A204.1 (cell line): Measurements from ENCODE around the gene PTEN.
"Not testable (repeated sequence)": the region's sequence is repeated elsewhere in the genome, so short reads cannot be mapped to it uniquely, and the experiment has no call there.

ENCODE experiments used
- FAIRE-seq: peaks from 2 replicates; lab custom pipeline; 2012; peaks lifted over from hg19 to GRCh38; lab: Jason Lieb, UNC

The PTEN gene

GRCh38 chr10:87873656-87874055 is 10.2 kb downstream of the PTEN start:
- FAIRE-seq = peak; percentile 47

- peak; percentile 86 for FAIRE-seq
Measured at GRCh38 chr10:87875929-87876571, 12.6 kb downstream of the PTEN start.

- FAIRE-seq = peak; percentile 23
Measured at GRCh38 chr10:87878664-87879459, 15.4 kb downstream of the PTEN start.

- no peak for FAIRE-seq
Measured at GRCh38 chr10:87880336-87880735, 16.9 kb downstream of the PTEN start.

- not testable (repeated sequence) for FAIRE-seq
Measured at GRCh38 chr10:87881373-87882059, 18.1 kb downstream of the PTEN start.

GRCh38 chr10:87882555-87883294 is 19.3 kb downstream of the PTEN start:
- peak; percentile 60 for FAIRE-seq

- no peak for FAIRE-seq
Measured at GRCh38 chr10:87886635-87887034, 23.2 kb downstream of the PTEN start.

GRCh38 chr10:87887146-87887545 is 23.7 kb downstream of the PTEN start:
- no peak for FAIRE-seq

- no peak for FAIRE-seq
Measured at GRCh38 chr10:87887548-87888289, 24.3 kb downstream of the PTEN start.

- no peak for FAIRE-seq
Measured at GRCh38 chr10:87895430-87895829, 32.0 kb downstream of the PTEN start.

- FAIRE-seq = peak; percentile 29
Measured at GRCh38 chr10:87896216-87896615, 32.8 kb downstream of the PTEN start.

- FAIRE-seq = not testable (repeated sequence)
Measured at GRCh38 chr10:87897957-87898356, 34.5 kb downstream of the PTEN start.

- not testable (repeated sequence) for FAIRE-seq
Measured at GRCh38 chr10:87903396-87903795, 40.0 kb downstream of the PTEN start.

- no peak for FAIRE-seq
Measured at GRCh38 chr10:87913156-87913921, 49.9 kb downstream of the PTEN start.

- FAIRE-seq = no peak
Measured at GRCh38 chr10:87915406-87915805, 52.0 kb downstream of the PTEN start.

GRCh38 chr10:87915989-87916388 is 52.6 kb downstream of the PTEN start:
- no peak for FAIRE-seq

- no peak for FAIRE-seq
Measured at GRCh38 chr10:87916515-87916914, 53.1 kb downstream of the PTEN start.

- FAIRE-seq = no peak
Measured at GRCh38 chr10:87918254-87918859, 54.9 kb downstream of the PTEN start.

- FAIRE-seq = no peak
Measured at GRCh38 chr10:87920538-87920937, 57.1 kb downstream of the PTEN start.

- no peak for FAIRE-seq
Measured at GRCh38 chr10:87921931-87922688, 58.7 kb downstream of the PTEN start.
